Stimulated activated CD8-positive, alpha-beta memory T cell treated with anti-CD3 and anti-CD28 coated beads, Interleukin-4, amount 100 ng/mL, for 1 hour (primary cell): ENCODE measurements around the gene CACNA1D.

Experiments used
- DNase-seq, 2 donors: peaks; one replicate each; pipeline ENCODE4 v3.0.0-alpha.2; 2020; ENCODE audit warnings: low read depth in 2 of 2, low spot score in 1 of 2

CACNA1D gene

GRCh38 chr3:53842436-53843194, 348.2 kb downstream of the CACNA1D start:
- DNase-seq, result no peak

DNA sequence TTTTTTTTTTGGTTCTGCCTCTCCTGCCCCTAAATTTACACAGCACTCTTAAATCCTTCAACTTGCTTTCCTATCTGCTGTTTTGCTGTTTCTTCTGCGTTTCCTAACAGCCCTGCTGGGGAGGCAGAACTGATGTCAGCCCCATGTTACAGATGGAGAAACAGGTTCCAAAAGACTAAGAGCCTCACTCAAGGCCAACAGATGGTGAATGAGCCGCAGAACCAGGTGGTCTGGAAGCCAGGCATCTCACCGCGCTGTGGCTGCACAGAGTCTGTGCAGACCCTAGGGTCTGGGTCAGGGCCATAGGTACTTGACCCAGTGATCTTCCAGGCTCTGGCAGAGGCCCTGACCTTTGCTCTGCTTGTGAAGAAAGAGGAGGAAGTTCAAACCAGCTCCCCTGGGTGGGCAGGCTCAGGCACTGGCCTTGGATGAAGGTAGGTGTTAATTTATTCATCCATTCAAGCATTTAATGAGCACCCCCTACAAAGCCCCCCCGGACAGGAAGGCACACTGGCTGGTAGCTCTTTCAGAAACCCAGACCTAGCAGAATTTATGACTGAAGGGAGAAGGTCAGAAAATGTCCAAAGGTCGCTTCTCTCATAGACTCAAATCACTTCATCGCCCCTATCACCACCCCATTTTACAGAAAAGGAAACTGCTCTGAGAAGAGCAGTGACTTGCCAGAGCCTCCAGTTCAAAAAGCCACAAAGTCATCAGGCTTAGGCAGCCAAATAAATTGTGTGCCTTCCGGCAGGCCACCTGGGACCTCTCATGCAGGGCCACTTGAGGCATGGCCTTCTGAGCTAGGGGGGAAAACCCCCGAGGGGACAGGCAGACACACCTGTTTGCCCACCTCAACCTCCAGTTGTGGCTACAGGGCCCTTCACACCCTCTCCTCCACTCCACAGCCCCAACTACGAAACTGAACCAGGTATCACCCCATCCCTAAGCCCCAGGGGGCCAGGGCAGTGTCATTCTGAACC, 349.1 kb downstream of the CACNA1D start:
- no peak for DNase-seq

GRCh38 chr3:53844262-53845102, 350.1 kb downstream of the CACNA1D start:
- no peak for DNase-seq

GRCh38 chr3:53845103-53845880, 350.9 kb downstream of the CACNA1D start:
- no peak for DNase-seq

GRCh38 chr3:53845881-53846133, 351.4 kb downstream of the CACNA1D start:
- no peak for DNase-seq

DNA sequence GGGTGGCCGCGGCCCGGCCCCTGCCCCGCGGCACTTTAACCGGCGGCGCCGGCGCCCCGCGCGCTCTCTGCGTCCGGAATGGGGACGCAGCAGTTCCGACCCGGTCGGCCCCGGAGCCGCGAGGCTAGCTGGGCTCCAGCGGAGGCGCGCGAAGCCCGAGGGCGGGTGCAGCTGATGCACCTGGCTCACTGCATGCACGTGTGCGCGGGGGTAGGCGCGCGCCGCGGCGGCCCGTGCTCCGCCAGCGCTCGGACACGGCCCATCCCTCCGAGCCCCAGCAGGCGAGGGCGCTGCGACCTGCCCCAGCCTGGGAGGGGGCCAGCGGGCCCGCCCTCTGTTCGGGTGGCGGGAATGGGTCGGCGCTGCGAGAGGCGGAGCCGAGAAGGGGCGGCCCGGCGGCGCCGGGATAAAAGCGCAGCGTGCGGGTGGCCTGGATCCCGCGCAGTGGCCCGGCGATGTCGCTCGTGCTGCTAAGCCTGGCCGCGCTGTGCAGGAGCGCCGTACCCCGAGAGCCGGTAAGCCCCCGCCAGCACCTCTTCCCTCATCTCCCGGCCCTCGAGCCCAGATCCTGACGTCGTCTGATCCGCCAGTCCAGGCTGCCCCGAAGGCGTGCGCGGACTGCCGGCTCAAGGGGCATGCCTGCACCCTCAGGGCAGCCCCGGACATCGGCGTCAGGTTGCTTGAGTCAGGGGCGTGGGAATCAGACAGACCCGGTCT, 351.9 kb downstream of the CACNA1D start, which contains the start of the genes CHDH and IL17RB:
Gene CHDH, minus strand, starts transcription at position 286 of the 717 bp plus-strand sequence. CDS start 22,411 bp downstream, outside the sequence.
Gene IL17RB, plus strand, starts transcription at position 435 of the 717 bp plus-strand sequence. Its CDS starts 21 bp downstream, at position 456.
- DNase-seq, result no peak

GRCh38 chr3:53846851-53847155, 352.4 kb downstream of the CACNA1D start:
- DNase-seq, result no peak

DNA sequence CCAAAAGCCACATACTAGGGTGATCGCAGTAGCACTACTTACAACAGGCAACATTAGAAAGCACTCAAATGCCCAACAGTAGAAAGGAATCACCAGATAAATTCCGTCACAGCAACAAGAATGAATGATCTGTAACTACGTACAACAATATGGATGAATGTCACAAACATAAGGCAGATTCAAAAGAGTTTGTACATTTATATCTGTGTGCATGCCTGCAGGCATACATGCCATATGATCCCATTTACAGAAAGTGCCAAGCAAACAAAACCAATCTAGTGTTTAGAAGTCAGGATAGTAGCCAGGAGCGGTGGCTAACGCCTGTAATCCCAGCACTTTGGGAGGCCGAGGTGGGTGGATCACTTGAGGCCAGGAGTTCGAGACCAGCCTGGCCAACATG, 355.5 kb downstream of the CACNA1D start:
- no peak for DNase-seq

- DNase-seq, result no peak
Measured at GRCh38 chr3:53850895-53851294, 356.5 kb downstream of the CACNA1D start.

DNA sequence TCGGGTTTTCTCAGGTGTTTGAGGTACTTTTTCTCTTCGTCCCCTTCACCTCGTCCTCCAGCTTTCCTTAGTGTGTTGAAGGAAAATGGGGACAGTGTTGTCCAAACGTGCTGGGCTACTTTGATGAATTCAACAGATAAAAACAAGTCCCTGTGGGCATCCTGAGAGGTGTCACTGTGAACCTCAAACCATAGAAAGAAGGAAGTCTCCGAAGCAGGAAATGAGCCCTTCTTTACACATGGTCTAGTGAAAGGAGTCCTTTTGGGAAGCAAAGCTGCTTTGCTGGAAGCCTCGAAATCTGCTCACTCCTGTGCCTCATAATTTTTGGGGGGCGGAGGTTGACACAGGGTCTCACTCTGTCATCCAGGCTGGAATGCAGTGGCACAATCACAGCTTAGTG, 362.6 kb downstream of the CACNA1D start:
- no peak for DNase-seq

DNA sequence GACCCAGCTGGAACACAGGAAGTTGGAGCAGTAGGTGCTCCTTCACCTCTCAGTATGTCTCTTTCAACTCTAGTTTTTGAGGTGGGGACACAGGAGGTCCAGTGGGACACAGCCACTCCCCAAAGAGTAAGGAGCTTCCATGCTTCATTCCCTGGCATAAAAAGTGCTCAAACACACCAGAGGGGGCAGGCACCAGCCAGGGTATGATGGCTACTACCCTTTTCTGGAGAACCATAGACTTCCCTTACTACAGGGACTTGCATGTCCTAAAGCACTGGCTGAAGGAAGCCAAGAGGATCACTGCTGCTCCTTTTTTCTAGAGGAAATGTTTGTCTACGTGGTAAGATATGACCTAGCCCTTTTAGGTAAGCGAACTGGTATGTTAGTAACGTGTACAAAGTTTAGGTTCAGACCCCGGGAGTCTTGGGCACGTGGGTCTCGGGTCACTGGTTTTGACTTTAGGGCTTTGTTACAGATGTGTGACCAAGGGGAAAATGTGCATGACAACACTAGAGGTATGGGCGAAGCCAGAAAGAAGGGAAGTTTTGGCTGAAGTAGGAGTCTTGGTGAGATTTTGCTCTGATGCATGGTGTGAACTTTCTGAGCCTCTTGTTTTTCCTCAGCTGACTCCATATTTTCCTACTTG, 363.8 kb downstream of the CACNA1D start:
- DNase-seq, result no peak

DNA sequence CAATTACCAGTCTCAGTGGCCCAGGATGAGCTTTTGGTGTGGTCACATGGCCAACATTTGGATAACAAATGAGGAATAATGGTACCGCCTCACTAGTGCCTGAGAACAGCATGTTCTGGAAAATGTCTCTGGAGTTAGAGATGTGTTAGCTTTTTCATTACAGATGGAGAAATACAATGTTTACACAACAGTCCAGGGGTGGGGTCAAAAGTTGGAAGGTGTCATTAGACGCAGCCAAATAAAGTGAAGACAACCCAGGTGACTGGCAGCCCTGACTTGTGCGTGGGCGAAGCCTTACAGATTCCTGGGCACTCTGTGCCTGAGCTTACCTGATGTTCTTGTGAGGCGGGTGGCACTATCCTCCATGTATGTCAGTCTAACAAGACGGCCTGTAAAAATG, 364.8 kb downstream of the CACNA1D start:
- no peak for DNase-seq

DNA sequence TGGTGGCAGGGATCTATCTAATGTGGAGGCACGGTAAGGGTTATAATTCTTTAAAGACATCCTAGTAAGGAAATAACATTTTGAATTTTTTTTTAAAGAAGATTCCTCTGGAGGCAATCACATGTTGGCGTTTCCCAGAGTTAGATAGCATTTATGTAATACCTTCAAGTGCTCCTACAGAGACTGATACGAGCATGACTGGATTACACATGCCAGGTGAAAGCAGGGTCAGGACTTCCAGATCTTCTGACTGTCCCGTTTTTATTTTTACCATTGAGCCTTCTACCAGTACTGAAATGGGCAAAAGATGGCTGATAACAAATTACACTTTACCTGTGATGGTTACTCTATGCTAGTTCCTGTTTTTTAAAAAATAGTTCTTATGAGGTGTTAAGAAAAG, 365.8 kb downstream of the CACNA1D start:
- no peak for DNase-seq

DNA sequence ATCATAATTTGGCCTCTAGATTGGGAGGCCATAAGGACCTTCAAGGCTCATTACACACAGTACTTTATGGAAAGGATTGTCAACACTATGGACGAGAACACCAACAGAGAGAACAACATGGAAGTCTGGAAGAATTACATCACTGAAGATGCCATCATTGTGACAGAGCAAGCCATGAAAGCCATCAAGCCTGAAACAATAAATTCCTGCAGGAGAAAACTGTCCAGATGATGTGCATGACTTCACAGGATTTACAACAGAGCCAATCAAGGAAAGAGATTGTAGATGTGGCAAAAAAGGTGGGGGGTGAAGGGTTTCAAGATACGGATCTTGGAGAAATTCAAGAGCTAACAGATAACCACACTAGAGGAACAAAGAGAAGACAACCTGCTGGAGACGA, 367.8 kb downstream of the CACNA1D start:
- no peak for DNase-seq

DNA sequence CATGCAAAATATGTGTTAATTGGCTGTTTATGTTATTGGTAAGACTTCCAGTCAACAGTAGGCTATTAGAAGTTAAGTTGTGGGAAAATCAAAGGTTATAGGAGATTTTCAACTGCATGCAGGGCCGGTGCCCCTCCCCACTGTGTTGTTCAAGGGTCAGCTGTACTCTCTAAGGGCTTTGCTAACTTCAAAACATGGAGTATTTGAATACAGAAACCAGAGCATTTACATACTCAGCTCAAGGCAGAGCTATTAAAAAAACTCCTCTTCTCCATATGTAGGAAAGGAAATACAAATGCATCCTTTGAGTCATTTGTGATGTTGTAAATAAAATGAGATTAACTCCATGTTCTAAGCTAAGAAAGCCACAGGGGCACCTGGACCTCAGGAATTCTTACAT, 368.7 kb downstream of the CACNA1D start:
- DNase-seq, result no peak
